ENCODE results near the gene HS3ST1. TPM values are rescaled to one million over a fixed set of nuclear protein-coding genes. Genes with fewer than 3 reads are reported as not detected.

The HS3ST1 gene
- polyA plus RNA-seq, 1 donor from 2014 or later: 5.5 TPM

GRCh38 chr4:11426003-11426402 lies 2.7 kb downstream of the HS3ST1 start:
- Mint-ChIP-seq H3K27ac (peak overlapping the region in 1 of 3 donors; percentile 51), H3K4me3 (peak overlapping the region in 3 of 4 donors; percentile 9 to 41 (median 32)), H3K9me3 (peaks cover 0 to 1% (median 0%) of the 10 kb centered on the region in 3 donors), H3K27me3 (peaks cover 12% of the 10 kb centered on the region), H3K36me3 (peaks cover 7% of the 10 kb centered on the region), H3K4me1 (peaks cover 30 to 49% (median 38%) of the 10 kb centered on the region in 3 donors)

DNA sequence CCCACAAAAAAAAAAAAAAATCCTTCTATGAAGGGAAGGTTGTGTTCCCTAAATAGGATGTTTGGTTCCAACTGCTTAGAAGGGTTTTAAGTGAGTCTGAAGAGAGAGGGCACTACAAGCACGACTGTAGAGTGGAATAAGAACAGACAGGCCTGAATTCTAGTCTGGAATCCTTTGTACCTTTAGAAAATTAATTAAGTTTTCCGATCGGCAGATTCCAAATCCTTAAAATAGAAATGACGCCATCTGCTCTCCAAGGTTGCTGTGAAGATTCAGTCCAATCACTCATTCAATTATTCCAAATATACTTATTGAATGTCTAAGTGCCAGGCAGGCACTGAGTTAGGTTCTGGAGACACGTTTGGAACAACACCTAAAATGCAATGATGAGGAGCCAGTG lies 3.8 kb downstream of the HS3ST1 start:
- Mint-ChIP-seq H3K9me3 (peaks cover 0 to 1% (median 0%) of the 10 kb centered on the region in 3 donors), H3K4me1 (peaks cover 30 to 46% (median 43%) of the 10 kb centered on the region in 3 donors), H3K4me3 (peak overlapping the region in 1 of 4 donors; percentile 27), H3K27me3 (peaks cover 12% of the 10 kb centered on the region), H3K36me3 (peaks cover 7% of the 10 kb centered on the region), H3K27ac (peak overlapping the region in 1 of 3 donors; percentile 44)

GRCh38 chr4:11424000-11424399 lies 4.7 kb downstream of the HS3ST1 start:
- Mint-ChIP-seq H3K4me3 (peak overlapping the region in 2 of 4 donors; percentile 55 to 76), H3K4me1 (peaks cover 30 to 46% (median 45%) of the 10 kb centered on the region in 3 donors), H3K36me3 (peaks cover 7% of the 10 kb centered on the region), H3K27me3 (peaks cover 8% of the 10 kb centered on the region), H3K27ac (peak overlapping the region in 1 of 3 donors; percentile 44), H3K9me3 (no peaks in the 10 kb centered on the region)

DNA sequence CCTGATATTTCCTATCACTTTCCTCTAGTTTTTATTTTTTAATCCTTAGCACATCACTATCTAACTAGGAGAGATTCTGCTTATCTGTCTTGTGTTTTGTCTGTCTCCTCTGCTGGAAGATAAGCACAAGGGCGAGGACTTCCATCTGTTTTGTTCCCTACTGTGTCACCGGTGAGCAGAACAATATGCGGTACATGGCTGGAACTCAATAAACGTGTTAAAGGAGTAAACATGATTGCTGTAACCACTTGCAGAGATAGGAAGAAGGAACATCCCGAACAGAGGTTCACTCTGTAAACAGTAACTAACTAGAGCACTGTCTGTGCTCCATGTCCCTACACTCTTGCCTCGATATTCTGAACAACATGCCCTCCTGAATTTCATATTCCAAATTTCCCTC lies 5.2 kb downstream of the HS3ST1 start:
- H3K4me3 Mint-ChIP-seq: peak overlapping the region in 1 of 4 donors; percentile 55
- peaks cover 7% of the 10 kb centered on the region for H3K36me3 Mint-ChIP-seq
- H3K4me1 Mint-ChIP-seq: peaks cover 30 to 46% (median 45%) of the 10 kb centered on the region in 3 donors
- peak overlapping the region in 1 of 3 donors; percentile 63 for H3K27ac Mint-ChIP-seq
- no peaks in the 10 kb centered on the region for H3K9me3 Mint-ChIP-seq
- H3K27me3 Mint-ChIP-seq: peaks cover 8% of the 10 kb centered on the region

GRCh38 chr4:11421116-11421515 lies 7.6 kb downstream of the HS3ST1 start:
- Mint-ChIP-seq H3K9me3 (no peaks in the 10 kb centered on the region), H3K36me3 (peaks cover 7% of the 10 kb centered on the region), H3K4me1 (peaks cover 32 to 49% (median 43%) of the 10 kb centered on the region in 3 donors), H3K27ac (no peak overlapping the region), H3K4me3 (peak overlapping the region in 1 of 4 donors; percentile 25), H3K27me3 (peaks cover 2% of the 10 kb centered on the region)

DNA sequence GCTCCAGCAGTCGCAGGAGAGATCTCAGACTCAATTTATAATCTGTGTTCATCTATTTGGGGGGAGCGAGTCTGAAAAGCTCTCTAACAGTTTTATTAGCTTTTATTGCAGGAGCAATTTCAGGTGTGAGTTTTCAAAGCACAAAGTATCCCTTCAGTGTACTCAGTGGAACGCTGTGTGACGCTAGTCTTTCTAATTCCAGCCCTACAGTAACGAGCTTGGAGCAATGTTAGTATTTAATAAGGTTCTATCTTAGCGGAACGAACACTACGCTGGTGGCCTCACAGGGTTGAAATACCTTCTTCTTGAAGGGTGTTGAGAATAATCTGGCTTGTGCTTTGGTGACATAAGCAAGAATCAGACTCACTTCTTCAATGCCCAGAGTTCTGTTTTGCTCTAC lies 8.4 kb downstream of the HS3ST1 start:
- H3K27me3 Mint-ChIP-seq: peaks cover 2% of the 10 kb centered on the region

DNA sequence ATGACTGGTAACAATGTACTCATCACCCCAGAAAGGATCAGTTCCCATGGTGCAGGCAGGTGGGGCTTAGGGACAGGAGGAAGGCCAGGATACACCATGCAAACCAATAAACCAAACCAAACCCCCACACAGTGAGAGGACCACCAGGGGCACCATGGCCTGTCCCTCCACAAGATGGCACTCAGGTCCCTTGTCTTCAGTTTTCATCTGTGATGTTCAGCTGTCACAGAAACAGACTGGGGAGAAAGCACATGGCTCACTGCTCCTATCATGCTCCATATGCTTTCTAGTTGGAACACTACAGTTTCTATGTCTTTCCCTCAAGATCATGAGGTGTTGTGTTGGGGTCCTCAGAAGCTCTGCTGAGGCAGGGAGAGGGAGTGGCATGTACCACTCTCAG lies 10.1 kb downstream of the HS3ST1 start:
- Mint-ChIP-seq H3K27ac (peak overlapping the region in 1 of 3 donors; percentile 29), H3K27me3 (no peaks in the 10 kb centered on the region), H3K9me3 (no peaks in the 10 kb centered on the region), H3K4me1 (peaks cover 26 to 42% (median 41%) of the 10 kb centered on the region in 3 donors), H3K36me3 (peaks cover 4% of the 10 kb centered on the region), H3K4me3 (peak overlapping the region in 1 of 4 donors; percentile 15)

More for the DNA sequence above, 8.4 kb downstream of the HS3ST1 start:
- Mint-ChIP-seq H3K9me3 (no peaks in the 10 kb centered on the region), H3K4me3 (no peak overlapping the region), H3K36me3 (peaks cover 7% of the 10 kb centered on the region), H3K27ac (no peak overlapping the region), H3K4me1 (peaks cover 32 to 50% (median 45%) of the 10 kb centered on the region in 3 donors)

DNA sequence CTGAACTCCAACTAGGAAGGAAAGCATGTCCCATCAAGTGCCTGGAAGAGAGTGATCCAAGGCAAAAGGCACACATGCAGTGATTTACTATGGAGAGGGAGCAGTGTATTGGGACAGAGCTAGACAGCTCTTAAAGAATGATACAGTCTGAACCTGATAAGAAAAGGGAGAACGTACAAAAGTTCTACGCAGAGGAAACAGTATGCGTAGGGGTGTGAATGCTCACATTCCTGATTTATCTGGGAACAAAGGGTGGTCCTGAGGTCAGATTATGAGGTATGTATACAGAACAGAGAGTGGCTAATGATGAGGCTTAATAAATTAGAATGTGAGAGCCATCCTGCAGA lies 12.0 kb downstream of the HS3ST1 start:
- peak overlapping the region in 2 of 4 donors; percentile 45 to 89 for H3K4me3 Mint-ChIP-seq
- peaks cover 4% of the 10 kb centered on the region for H3K36me3 Mint-ChIP-seq
- H3K27ac Mint-ChIP-seq: peak overlapping the region in 2 of 3 donors; percentile 20 to 36
- no peaks in the 10 kb centered on the region for H3K27me3 Mint-ChIP-seq
- peaks cover 23 to 37% (median 36%) of the 10 kb centered on the region in 3 donors for H3K4me1 Mint-ChIP-seq
- H3K9me3 Mint-ChIP-seq: no peaks in the 10 kb centered on the region

- Mint-ChIP-seq H3K27me3 (no peaks in the 10 kb centered on the region), H3K36me3 (peaks cover 4% of the 10 kb centered on the region), H3K27ac (peak overlapping the region in 2 of 3 donors; percentile 20 to 36), H3K4me3 (peak overlapping the region in 3 of 4 donors; percentile 26 to 89 (median 80)), H3K4me1 (peaks cover 23 to 35% (median 33%) of the 10 kb centered on the region in 3 donors), H3K9me3 (no peaks in the 10 kb centered on the region)
Observed at GRCh38 chr4:11416071-11416766, 12.5 kb downstream of the HS3ST1 start.

- H3K27ac Mint-ChIP-seq: no peak overlapping the region
- no peaks in the 10 kb centered on the region for H3K9me3 Mint-ChIP-seq
- H3K36me3 Mint-ChIP-seq: peaks cover 3% of the 10 kb centered on the region
- peak overlapping the region in 3 of 4 donors; percentile 26 to 89 (median 80) for H3K4me3 Mint-ChIP-seq
- no peaks in the 10 kb centered on the region for H3K27me3 Mint-ChIP-seq
- peaks cover 17 to 29% (median 26%) of the 10 kb centered on the region in 3 donors for H3K4me1 Mint-ChIP-seq
Observed at GRCh38 chr4:11415409-11416070, 13.2 kb downstream of the HS3ST1 start.

GRCh38 chr4:11412211-11412610 lies 16.5 kb downstream of the HS3ST1 start:
- Mint-ChIP-seq H3K36me3 (peaks cover 8% of the 10 kb centered on the region), H3K27ac (no peak overlapping the region), H3K9me3 (no peaks in the 10 kb centered on the region), H3K27me3 (no peaks in the 10 kb centered on the region), H3K4me1 (peaks cover 14 to 25% (median 21%) of the 10 kb centered on the region in 3 donors), H3K4me3 (no peak overlapping the region)

GRCh38 chr4:11409632-11410031 lies 19.1 kb downstream of the HS3ST1 start:
- Mint-ChIP-seq H3K4me3 (no peak overlapping the region), H3K27ac (peak overlapping the region in 1 of 3 donors; percentile 29), H3K4me1 (peaks cover 6 to 21% (median 19%) of the 10 kb centered on the region in 3 donors), H3K27me3 (no peaks in the 10 kb centered on the region), H3K36me3 (peaks cover 9% of the 10 kb centered on the region), H3K9me3 (no peaks in the 10 kb centered on the region)

DNA sequence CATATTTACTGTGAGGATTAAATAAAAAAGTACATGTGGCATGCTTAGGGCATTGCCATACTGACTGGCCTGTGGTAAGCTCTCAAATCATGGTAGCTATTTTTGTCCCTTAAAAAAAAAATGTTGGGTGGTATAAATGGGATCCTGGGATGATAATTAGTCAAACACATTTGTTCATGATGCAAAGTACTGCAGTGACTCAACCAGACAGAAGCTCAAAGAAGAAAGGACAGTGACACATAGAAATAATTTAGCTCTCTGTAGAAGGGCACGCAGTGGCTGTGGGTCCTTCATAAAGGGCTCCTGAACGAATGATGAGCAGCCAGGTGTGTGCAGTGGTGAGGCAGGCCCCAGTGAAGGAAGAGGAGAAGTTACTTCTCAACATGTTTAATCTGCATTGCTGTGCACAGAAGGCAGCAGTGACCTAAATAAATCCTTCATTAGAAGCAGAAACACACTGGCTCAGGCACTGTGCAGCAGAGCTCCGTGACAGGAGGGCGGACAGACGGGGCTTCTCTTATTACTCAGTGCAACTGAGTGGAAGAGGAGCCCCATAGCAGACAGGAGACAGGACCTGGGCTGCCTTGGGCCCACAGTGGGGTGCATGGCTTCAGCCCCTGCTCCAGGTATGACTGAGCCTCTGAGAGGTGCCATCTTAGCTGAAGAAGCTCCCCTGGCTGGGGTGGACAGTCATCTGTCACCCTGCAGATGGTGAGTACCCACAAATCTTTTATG lies 20.3 kb downstream of the HS3ST1 start:
- Mint-ChIP-seq H3K27me3 (no peaks in the 10 kb centered on the region), H3K4me3 (no peak overlapping the region), H3K9me3 (no peaks in the 10 kb centered on the region), H3K4me1 (peaks cover 6 to 26% (median 24%) of the 10 kb centered on the region in 3 donors), H3K27ac (no peak overlapping the region), H3K36me3 (peaks cover 9% of the 10 kb centered on the region)

DNA sequence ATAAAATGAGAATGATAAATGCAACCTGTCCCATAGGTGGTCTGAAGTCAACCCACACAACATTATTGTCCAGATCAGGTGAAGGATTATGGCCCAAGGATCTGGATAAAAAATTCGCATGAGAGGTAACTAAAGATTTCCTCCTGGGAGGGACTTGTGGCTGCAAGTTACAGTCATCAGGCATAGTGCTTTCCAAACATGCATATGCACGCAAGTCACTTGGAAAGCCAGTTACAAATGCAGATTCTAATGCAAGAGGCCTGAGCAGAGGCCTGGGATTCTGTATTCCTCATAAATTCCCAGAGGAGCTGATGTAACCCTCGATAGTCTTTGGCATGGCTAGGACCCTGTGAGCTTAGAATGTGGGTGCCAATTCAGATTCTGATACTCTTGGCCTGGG lies 21.1 kb downstream of the HS3ST1 start:
- Mint-ChIP-seq H3K9me3 (no peaks in the 10 kb centered on the region), H3K4me3 (peak overlapping the region in 1 of 4 donors; percentile 25), H3K27ac (no peak overlapping the region), H3K27me3 (no peaks in the 10 kb centered on the region), H3K4me1 (peaks cover 8 to 30% (median 25%) of the 10 kb centered on the region in 3 donors), H3K36me3 (peaks cover 9% of the 10 kb centered on the region)

- H3K36me3 Mint-ChIP-seq: peaks cover 2% of the 10 kb centered on the region
- H3K4me3 Mint-ChIP-seq: peak overlapping the region in 1 of 4 donors; percentile 49
- H3K9me3 Mint-ChIP-seq: no peaks in the 10 kb centered on the region
- peaks cover 11 to 38% (median 27%) of the 10 kb centered on the region in 3 donors for H3K4me1 Mint-ChIP-seq
- no peaks in the 10 kb centered on the region for H3K27me3 Mint-ChIP-seq
- no peak overlapping the region for H3K27ac Mint-ChIP-seq
Observed at GRCh38 chr4:11404431-11404830, 24.3 kb downstream of the HS3ST1 start.

Measured in IgD-negative memory B cell (primary cell).